ENCODE measurements around the gene LRP5. TPM values are rescaled to one million over a fixed set of nuclear protein-coding genes. Genes with fewer than 3 reads are reported as not detected.

The LRP5 gene
- total and polyA plus RNA-seq, 9 of the 15 experiments (the other 6 are each of a cell fraction or from before 2014, with no cell fraction given): 0.48 to 44.2 (median 13.5) TPM

- TF ChIP-seq, protein P1, sequence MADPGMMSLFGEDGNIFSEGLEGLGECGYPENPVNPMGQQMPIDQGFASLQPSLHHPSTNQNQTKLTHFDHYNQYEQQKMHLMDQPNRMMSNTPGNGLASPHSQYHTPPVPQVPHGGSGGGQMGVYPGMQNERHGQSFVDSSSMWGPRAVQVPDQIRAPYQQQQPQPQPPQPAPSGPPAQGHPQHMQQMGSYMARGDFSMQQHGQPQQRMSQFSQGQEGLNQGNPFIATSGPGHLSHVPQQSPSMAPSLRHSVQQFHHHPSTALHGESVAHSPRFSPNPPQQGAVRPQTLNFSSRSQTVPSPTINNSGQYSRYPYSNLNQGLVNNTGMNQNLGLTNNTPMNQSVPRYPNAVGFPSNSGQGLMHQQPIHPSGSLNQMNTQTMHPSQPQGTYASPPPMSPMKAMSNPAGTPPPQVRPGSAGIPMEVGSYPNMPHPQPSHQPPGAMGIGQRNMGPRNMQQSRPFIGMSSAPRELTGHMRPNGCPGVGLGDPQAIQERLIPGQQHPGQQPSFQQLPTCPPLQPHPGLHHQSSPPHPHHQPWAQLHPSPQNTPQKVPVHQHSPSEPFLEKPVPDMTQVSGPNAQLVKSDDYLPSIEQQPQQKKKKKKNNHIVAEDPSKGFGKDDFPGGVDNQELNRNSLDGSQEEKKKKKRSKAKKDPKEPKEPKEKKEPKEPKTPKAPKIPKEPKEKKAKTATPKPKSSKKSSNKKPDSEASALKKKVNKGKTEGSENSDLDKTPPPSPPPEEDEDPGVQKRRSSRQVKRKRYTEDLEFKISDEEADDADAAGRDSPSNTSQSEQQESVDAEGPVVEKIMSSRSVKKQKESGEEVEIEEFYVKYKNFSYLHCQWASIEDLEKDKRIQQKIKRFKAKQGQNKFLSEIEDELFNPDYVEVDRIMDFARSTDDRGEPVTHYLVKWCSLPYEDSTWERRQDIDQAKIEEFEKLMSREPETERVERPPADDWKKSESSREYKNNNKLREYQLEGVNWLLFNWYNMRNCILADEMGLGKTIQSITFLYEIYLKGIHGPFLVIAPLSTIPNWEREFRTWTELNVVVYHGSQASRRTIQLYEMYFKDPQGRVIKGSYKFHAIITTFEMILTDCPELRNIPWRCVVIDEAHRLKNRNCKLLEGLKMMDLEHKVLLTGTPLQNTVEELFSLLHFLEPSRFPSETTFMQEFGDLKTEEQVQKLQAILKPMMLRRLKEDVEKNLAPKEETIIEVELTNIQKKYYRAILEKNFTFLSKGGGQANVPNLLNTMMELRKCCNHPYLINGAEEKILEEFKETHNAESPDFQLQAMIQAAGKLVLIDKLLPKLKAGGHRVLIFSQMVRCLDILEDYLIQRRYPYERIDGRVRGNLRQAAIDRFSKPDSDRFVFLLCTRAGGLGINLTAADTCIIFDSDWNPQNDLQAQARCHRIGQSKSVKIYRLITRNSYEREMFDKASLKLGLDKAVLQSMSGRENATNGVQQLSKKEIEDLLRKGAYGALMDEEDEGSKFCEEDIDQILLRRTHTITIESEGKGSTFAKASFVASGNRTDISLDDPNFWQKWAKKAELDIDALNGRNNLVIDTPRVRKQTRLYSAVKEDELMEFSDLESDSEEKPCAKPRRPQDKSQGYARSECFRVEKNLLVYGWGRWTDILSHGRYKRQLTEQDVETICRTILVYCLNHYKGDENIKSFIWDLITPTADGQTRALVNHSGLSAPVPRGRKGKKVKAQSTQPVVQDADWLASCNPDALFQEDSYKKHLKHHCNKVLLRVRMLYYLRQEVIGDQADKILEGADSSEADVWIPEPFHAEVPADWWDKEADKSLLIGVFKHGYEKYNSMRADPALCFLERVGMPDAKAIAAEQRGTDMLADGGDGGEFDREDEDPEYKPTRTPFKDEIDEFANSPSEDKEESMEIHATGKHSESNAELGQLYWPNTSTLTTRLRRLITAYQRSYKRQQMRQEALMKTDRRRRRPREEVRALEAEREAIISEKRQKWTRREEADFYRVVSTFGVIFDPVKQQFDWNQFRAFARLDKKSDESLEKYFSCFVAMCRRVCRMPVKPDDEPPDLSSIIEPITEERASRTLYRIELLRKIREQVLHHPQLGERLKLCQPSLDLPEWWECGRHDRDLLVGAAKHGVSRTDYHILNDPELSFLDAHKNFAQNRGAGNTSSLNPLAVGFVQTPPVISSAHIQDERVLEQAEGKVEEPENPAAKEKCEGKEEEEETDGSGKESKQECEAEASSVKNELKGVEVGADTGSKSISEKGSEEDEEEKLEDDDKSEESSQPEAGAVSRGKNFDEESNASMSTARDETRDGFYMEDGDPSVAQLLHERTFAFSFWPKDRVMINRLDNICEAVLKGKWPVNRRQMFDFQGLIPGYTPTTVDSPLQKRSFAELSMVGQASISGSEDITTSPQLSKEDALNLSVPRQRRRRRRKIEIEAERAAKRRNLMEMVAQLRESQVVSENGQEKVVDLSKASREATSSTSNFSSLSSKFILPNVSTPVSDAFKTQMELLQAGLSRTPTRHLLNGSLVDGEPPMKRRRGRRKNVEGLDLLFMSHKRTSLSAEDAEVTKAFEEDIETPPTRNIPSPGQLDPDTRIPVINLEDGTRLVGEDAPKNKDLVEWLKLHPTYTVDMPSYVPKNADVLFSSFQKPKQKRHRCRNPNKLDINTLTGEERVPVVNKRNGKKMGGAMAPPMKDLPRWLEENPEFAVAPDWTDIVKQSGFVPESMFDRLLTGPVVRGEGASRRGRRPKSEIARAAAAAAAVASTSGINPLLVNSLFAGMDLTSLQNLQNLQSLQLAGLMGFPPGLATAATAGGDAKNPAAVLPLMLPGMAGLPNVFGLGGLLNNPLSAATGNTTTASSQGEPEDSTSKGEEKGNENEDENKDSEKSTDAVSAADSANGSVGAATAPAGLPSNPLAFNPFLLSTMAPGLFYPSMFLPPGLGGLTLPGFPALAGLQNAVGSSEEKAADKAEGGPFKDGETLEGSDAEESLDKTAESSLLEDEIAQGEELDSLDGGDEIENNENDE (IDR thresholded peaks at IDR 0.05; ENCODE audit: low read depth, low read length): no peak
- TF ChIP-seq EGR1 (conservative IDR thresholded peaks at IDR 0.05): no peak
- TF ChIP-seq NFE2 (IDR thresholded peaks at IDR 0.05; ENCODE audit: low read depth): no peak
- no peak for TF ChIP-seq ATF1 (CRISPR knock-in tag; IDR thresholded peaks at IDR 0.05)
- TF ChIP-seq ATF1 (tag; IDR thresholded peaks at IDR 0.05): no peak
- TF ChIP-seq, protein P2, sequence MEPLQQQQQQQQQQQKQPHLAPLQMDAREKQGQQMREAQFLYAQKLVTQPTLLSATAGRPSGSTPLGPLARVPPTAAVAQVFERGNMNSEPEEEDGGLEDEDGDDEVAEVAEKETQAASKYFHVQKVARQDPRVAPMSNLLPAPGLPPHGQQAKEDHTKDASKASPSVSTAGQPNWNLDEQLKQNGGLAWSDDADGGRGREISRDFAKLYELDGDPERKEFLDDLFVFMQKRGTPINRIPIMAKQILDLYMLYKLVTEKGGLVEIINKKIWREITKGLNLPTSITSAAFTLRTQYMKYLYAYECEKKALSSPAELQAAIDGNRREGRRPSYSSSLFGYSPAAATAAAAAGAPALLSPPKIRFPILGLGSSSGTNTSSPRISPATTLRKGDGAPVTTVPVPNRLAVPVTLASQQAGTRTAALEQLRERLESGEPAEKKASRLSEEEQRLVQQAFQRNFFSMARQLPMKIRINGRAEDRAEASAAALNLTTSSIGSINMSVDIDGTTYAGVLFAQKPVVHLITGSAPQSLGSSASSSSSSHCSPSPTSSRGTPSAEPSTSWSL (CRISPR knock-in tag; IDR thresholded peaks at IDR 0.05; ENCODE audit: borderline replicate concordance): no peak
- no peak for TF ChIP-seq KDM2B (CRISPR knock-in tag; IDR thresholded peaks at IDR 0.05)
- no peak for TF ChIP-seq ZNF764 (CRISPR knock-in tag; IDR thresholded peaks at IDR 0.05; ENCODE audit: low read depth)
- TF ChIP-seq ZFPM2 (CRISPR knock-in tag; IDR thresholded peaks at IDR 0.05): no peak
- no peak for TF ChIP-seq ARID2 (IDR thresholded peaks at IDR 0.05)
- no peak for TF ChIP-seq SMARCB1 (IDR thresholded peaks at IDR 0.05; ENCODE audit: insufficient read length, low read depth)
- no peak for TF ChIP-seq SLC30A9 (CRISPR knock-in tag; IDR thresholded peaks at IDR 0.05)
- TF ChIP-seq, protein P3, sequence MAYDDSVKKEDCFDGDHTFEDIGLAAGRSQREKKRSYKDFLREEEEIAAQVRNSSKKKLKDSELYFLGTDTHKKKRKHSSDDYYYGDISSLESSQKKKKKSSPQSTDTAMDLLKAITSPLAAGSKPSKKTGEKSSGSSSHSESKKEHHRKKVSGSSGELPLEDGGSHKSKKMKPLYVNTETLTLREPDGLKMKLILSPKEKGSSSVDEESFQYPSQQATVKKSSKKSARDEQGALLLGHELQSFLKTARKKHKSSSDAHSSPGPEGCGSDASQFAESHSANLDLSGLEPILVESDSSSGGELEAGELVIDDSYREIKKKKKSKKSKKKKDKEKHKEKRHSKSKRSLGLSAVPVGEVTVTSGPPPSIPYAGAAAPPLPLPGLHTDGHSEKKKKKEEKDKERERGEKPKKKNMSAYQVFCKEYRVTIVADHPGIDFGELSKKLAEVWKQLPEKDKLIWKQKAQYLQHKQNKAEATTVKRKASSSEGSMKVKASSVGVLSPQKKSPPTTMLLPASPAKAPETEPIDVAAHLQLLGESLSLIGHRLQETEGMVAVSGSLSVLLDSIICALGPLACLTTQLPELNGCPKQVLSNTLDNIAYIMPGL (CRISPR knock-in tag; IDR thresholded peaks at IDR 0.05): no peak
- no peak for TF ChIP-seq SMAD3 (CRISPR knock-in tag; conservative IDR thresholded peaks at IDR 0.05)
Measured at GRCh38 chr11:68315171-68315920, 3.0 kb downstream of the LRP5 start (continued).

Data from K562 (cell line).